Neutrophil (primary cell): ENCODE measurements around the gene KIF15.
A peak's percentile ranks its signal among the peaks of the same experiment; 100 is the strongest.
"Not testable (repeated sequence)": the region's sequence is repeated elsewhere in the genome, so short reads cannot be mapped to it uniquely, and the experiment has no call there.

Experiments
- H3K27ac ChIP-seq: fragments of 200-600 bp; sonication (generic); 2 replicates; pipeline ENCODE4 v1.5.1; 2016; ENCODE audit warnings: mild to moderate bottlenecking, moderate library complexity
- H3K27me3 ChIP-seq: fragments of 200-600 bp; sonication (generic); 2 replicates; pipeline ENCODE4 v1.6.0; 2016; ENCODE audit warnings: mild to moderate bottlenecking
- H3K36me3 ChIP-seq: fragments of 200-600 bp; sonication (generic); 2 replicates; pipeline ENCODE4 v1.5.1; 2017
- H3K4me1 ChIP-seq, 2 experiments: fragments of 200-600 bp in 1 of 2; sonication (generic) in 1 of 2; 1 replicate in 1 of 2; 2 replicates in 1 of 2; pipeline versions ENCODE4 v1.5.1 to v1.6.1; 2013 to 2016; ENCODE audit warnings: low read depth in 1 of 2, low read length in 1 of 2, mild to moderate bottlenecking in 1 of 2, moderate library complexity in 1 of 2; ENCODE audit not compliant: control insufficient read depth in 1 of 2, insufficient read depth in 1 of 2
- H3K4me3 ChIP-seq, 2 experiments: fragments of 200-600 bp in 1 of 2; sonication (generic) in 1 of 2; 1 replicate in 1 of 2; 2 replicates in 1 of 2; pipeline ENCODE4 v1.5.1; 2013 to 2016; ENCODE audit warnings: low read depth in 1 of 2, low read length in 1 of 2, mild to moderate bottlenecking in 1 of 2, moderate library complexity in 1 of 2
- H3K9me3 ChIP-seq: fragments of 200-600 bp; sonication (generic); 2 replicates; pipeline ENCODE4 v1.5.1; 2016
- TF ChIP-seq, protein P1 (sequence below): fragments of 200-600 bp; sonication (generic); IDR thresholded peaks from 2 replicates; pipeline ENCODE4 v1.5.1; 2016; ENCODE audit warnings: antibody characterized with exemption

KIF15 gene

DNA sequence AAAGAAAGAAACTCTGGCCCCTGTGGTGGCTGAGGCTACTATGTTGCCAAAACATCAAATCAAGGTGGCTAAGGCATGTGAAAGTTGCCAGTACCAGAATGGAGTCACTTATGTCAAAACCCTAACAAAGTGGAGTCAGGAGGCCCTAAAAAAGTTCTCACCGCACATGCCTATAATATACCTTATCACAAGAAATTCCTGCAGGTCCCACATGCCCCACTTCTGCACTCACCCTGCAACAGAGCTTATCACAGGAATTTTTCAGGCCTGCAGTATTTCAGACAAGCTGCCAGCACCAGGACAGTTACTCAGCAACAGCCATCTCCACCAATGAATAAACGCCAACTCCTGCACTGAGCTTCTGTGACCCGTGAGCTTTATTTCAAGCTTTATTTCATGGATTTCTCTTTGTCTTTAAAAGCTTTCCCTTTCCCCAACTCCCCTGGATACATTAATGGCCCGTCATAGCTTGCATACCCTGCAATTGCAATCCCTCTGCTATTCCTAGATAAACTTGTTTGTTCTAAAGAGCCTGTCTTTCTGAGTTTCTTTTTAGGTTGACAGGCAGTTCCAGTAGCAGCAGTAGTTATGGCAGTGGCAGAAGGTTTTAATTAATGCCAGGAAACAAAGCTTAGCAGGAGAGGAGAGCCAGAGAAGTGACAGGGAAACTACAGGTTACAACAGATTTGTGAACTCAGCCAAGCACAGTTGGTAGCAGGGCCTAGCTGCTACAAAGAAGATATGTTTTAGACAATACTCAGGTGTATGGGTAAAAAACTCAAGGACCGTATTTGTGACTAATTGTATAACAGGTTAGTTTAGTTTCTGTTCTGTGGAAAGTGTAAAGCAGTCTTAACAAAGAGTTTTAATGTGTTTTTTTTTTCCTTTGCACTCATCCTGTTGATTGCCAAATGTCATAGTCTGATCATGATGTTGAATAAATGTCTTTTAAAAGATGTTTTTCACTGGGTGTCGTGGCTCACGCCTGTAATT is 84.2 kb downstream of the KIF15 start:
- Histone ChIP-seq H3K4me3 (no peak overlapping the region), H3K27ac (no peak overlapping the region), H3K36me3 (peaks cover 67% of the 10 kb centered on the region), H3K9me3 (no peaks in the 10 kb centered on the region), H3K4me1 (no peaks in the 10 kb centered on the region), H3K27me3 (no peaks in the 10 kb centered on the region)
- TF ChIP-seq, protein P1, sequence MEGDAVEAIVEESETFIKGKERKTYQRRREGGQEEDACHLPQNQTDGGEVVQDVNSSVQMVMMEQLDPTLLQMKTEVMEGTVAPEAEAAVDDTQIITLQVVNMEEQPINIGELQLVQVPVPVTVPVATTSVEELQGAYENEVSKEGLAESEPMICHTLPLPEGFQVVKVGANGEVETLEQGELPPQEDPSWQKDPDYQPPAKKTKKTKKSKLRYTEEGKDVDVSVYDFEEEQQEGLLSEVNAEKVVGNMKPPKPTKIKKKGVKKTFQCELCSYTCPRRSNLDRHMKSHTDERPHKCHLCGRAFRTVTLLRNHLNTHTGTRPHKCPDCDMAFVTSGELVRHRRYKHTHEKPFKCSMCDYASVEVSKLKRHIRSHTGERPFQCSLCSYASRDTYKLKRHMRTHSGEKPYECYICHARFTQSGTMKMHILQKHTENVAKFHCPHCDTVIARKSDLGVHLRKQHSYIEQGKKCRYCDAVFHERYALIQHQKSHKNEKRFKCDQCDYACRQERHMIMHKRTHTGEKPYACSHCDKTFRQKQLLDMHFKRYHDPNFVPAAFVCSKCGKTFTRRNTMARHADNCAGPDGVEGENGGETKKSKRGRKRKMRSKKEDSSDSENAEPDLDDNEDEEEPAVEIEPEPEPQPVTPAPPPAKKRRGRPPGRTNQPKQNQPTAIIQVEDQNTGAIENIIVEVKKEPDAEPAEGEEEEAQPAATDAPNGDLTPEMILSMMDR, result no peak

DNA sequence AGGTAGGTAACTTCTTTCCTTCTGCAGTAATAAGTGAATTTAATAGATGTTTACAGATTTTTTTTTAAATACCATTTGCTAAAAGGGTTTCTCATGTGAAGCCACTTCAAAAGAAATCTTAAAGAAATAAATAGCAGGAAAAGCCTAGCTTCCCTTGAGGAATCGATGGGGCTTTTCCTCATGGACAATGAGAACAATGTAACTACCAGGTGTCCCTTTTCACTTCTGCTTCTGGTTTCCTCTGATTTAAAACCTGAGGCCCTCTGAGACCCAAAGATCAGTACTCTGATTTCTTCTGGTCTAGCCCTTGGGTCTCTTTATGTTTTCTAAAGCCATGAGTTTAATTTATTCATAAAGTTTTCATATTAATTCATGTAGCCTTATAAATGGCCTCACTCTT is 87.0 kb downstream of the KIF15 start:
- no peak overlapping the region for H3K27ac ChIP-seq
- TF ChIP-seq, protein P1, result no peak
- peaks cover 52% of the 10 kb centered on the region for H3K36me3 ChIP-seq
- H3K27me3 ChIP-seq, result no peaks in the 10 kb centered on the region
- H3K4me1 ChIP-seq, result no peaks in the 10 kb centered on the region
- H3K9me3 ChIP-seq, result no peaks in the 10 kb centered on the region
- H3K4me3 ChIP-seq, result no peak overlapping the region

DNA sequence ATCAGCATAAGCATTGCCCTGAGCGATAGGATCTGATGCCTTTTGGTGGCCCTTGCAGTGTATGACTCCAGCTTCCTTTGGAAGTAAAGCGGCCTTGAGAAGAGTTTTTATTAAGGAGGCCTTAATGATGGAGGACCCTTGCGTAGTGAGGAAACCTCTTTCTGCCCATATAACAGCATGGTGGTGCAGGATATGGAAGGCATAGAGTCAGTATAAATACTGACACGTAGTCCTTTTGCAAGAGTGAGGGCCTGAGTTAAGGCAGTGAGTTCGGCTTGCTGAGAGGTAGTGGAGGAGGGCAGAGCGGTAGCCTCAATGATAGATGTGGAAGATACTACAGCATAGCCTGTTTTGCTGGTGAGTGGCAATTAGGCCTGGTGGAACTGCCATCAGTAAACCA is 95.1 kb downstream of the KIF15 start:
- H3K27me3 ChIP-seq, H3K4me1 ChIP-seq, H3K9me3 ChIP-seq, H3K27ac ChIP-seq, H3K4me3 ChIP-seq: not testable (repeated sequence)
- H3K36me3 ChIP-seq, result peaks cover 17% of the 10 kb centered on the region

DNA sequence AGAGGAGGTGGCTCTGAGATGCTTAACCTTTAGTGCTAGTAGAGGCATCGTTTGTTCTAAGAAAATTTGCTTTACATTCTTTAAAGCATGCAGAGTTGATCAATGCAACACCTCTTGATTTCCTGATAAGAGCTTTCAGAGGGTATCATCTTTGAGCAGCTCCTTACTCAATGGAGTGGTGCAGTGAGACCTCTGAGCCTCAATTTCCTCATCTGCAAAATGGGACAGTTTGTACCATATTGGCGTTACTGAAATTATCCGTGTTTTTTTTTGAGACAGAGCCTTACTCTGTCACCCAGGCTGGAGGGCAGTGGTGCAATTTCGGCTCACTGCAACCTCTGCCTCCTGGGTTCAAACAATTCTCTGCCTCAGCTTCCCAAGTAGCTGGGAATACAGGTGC is 98.5 kb downstream of the KIF15 start:
- H3K27ac ChIP-seq, result no peak overlapping the region
- no peaks in the 10 kb centered on the region for H3K9me3 ChIP-seq
- peaks cover 3% of the 10 kb centered on the region for H3K36me3 ChIP-seq
- H3K4me3 ChIP-seq, result no peak overlapping the region
- no peaks in the 10 kb centered on the region for H3K27me3 ChIP-seq
- peaks cover 7 to 10% of the 10 kb centered on the region in 2 experiments for H3K4me1 ChIP-seq
- TF ChIP-seq, protein P1, result no peak

DNA sequence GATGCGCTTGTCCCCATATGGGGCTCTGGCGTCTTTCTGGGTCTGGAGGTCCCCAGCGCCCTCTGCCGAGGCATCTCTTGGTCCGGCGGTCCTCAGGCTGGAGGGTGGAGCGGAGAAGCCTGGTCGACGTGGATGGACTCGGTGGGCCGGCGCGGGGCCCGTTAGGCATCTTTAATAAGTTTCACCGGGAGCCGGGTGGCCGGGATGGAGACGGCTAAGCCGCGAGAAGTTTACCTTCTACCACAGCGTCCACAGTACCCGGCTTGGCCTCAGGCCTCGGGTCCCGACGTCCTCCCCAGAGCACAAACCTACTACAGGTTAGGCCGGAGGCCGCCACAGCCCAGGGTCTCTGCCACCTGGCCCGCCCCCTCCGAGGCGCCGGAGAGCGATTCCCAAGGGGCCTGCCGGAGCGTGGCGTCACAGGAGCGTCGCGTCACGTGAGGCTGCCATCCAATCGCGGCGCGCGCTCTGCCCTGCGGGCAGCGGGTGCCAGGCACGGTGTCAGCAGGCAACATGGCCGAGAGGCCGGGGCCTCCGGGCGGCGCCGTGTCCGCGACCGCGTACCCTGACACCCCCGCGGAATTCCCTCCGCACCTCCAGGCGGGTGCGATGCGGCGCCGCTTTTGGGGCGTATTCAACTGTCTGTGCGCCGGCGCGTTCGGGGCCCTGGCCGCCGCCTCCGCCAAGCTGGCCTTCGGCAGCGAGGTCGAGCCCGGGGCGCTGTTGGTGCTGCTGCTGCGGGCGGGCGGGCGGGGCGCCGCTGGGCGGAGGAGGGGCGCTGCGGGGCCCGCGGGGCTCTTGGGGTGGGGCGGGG is 100.0 kb downstream of the KIF15 start, which contains the start of gene TMEM42:
Gene TMEM42 (plus strand): TSS at position 501 of the 814 bp plus-strand sequence. CDS start 13 bp downstream, at position 514.
- Histone ChIP-seq H3K27ac (peak within 1 kb of the TSS; percentile 86), H3K27me3 (no peaks in the 10 kb centered on the region), H3K36me3 (peaks cover 7% of the 10 kb centered on the region), H3K4me3 (peak within 1 kb of the TSS; percentile 72 to 75), H3K9me3 (no peaks in the 10 kb centered on the region), H3K4me1 (peaks cover 7 to 10% of the 10 kb centered on the region in 2 experiments)
- TF ChIP-seq, protein P1, result peak; percentile 41
